WTC11 (cell line): ENCODE data around the gene MIPOL1.

Source experiments
- ZNF671 ChIP-seq: fragments of 250-450 bp; sonication (Bioruptor Pico); IDR thresholded peaks from 2 replicates; pipeline ENCODE4 v1.8.0; 2021; ENCODE audit warnings: mild to moderate bottlenecking
- ZSCAN18 ChIP-seq: fragments of 250-450 bp; sonication (Bioruptor Pico); IDR thresholded peaks from 2 replicates; pipeline ENCODE4 v2.1.2; 2022; ENCODE audit warnings: mild to moderate bottlenecking, moderate library complexity

- TF ChIP-seq ZNF671 (CRISPR knock-in tag) (no peak), ZSCAN18 (CRISPR knock-in tag) (no peak)
Observed at GRCh38 chr14:37202265-37202664, 4.5 kb downstream of the MIPOL1 start.
